ENCODE measurements around the gene INO80D. TPM values are rescaled to one million over a fixed set of nuclear protein-coding genes. Genes with fewer than 3 reads are reported as not detected.
"Not testable (repeated sequence)": the region's sequence is repeated elsewhere in the genome, so short reads cannot be mapped to it uniquely, and the experiment has no call there.

The INO80D gene, protein sequence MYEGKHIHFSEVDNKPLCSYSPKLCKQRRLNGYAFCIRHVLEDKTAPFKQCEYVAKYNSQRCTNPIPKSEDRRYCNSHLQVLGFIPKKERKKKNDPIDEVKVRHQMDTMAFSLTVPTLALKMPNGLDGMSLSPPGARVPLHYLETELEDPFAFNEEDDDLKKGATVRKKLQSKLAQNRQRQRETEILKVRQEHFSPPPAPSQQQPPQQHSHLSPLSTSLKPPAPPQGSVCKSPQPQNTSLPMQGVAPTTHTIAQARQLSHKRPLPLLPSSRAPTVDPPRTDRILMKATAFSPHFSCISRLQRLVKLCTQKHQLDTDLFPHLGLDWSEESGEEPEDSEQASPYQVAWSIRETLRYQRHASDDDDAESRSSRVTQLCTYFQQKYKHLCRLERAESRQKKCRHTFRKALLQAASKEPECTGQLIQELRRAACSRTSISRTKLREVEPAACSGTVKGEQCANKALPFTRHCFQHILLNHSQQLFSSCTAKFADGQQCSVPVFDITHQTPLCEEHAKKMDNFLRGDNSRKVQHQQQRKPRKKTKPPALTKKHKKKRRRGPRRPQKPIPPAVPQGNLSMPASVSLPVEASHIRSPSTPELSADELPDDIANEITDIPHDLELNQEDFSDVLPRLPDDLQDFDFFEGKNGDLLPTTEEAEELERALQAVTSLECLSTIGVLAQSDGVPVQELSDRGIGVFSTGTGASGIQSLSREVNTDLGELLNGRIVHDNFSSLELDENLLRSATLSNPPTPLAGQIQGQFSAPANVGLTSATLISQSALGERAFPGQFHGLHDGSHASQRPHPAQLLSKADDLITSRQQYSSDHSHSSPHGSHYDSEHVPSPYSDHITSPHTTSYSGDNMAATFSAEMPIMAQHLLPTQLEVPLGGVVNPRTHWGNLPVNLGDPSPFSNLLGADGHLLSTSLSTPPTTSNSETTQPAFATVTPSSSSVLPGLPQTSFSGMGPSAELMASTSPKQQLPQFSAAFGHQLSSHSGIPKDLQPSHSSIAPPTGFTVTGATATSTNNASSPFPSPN
- 11.8 TPM for total RNA-seq
- long read RNA-seq = 0 reads

DNA sequence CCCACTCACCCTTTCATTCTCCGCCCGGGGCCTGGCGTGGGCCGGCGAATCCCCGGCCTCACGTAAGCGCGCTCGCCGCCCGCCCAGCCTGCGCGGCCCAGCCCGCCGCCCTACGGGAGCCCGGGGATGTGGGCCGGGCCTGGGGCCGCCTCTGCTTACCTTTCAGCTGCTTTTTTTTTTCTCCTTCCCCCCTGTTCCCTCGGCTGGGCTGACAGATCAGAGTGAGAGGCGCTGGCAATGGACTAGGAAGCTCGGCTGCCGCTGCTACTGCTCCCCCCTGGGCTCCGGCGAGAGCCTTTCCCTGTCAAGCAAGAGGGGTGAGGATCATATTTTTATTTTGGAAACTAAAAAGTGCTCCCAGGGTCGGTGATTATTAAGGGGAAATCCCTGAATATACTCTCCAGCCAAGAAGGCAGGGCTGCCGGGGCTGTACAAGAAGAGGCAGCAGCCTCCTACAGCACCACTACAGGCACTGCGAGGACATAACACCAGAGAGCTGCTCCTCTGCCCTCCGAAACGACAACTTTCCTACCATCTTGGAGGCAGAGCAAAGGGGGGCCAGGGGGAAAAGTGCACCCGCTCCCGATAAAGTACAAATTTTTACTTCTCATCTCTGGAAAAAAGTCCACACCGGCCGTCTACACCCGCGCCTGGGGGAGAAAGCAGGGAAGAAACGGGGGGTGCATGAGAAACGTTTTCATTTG is at the start of gene INO80D:
INO80D (minus strand) TSS at position 433 of the 704 bp plus-strand sequence. CDS start 23,158 bp downstream, outside the sequence.
- ATAC-seq (ENCODE audit: poor library complexity) (peak; percentile 86), DNase-seq (peak; percentile 83)
- intact Hi-C loops (cut with DNase I) = no loop called here

GRCh38 chr2:206127656-206128055 is 41.7 kb upstream of the INO80D start:
- ATAC-seq (ENCODE audit: poor library complexity) = no peak
- DNase-seq = no peak
- intact Hi-C loops (cut with DNase I) = no loop called here

DNA sequence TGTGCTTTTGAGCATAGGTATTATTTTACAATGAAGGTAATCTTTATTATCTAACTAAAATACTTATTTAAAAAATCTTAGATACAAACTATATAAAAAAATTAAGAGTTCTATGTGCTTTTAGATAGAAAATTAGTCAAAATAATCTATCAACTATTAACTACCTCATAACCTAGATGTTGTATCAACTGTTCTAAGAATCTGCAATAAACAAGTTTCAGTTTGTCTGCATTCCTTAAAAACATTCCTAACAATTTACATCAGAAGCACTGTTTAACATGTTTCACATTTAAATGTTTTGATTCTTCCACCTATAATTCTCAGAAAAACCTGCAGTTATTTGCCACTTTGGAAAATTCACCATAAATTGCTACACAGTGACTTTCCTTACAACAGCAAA is 39.9 kb upstream of the INO80D start:
- intact Hi-C loops (cut with DNase I) = no loop called here
- DNase-seq (no peak), ATAC-seq (ENCODE audit: poor library complexity) (no peak)

DNA sequence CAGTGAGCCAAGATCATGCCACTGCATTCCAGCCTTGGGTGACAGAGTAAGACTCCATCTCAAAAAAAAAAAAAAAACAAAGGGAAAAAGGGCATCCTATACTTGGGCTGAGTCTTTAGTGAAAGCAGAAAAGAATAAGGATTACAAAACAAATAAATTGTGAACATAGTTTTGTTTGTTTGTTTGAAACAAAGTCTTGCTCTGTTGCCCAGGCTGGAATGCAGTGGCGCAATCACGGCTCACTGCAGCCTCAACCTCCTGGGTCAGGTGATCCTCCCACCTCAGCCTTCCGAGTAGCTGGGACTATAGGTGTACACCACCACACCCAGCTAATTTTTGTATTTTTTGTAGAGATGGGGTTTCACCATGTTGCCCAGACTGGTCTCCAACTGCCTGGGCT is 36.6 kb upstream of the INO80D start:
- intact Hi-C loops (cut with DNase I); ATAC-seq (ENCODE audit: poor library complexity); DNase-seq: not testable (repeated sequence)

DNA sequence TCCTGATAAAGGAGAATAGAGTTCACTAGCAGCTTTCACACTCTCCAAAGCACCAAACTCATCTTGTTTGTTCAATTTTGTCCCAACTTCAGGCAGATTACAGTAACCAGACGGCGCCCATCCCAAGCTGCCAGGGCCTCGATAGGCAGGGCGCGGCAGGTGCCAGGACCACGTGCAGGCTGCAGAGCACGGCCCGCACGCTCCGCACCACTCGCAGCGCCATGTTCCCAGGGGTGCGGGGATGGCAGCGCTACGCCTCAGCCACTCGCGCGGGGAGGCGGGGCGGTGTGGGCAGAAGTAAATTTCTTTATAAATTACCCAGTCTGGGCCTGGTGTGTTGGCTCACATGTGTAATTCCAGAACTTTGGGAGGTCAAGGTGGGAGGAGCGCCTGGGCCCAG is 30.3 kb upstream of the INO80D start:
- DNase-seq (no peak), ATAC-seq (ENCODE audit: poor library complexity) (no peak)
- intact Hi-C loops (cut with DNase I) = no loop called here

GRCh38 chr2:206115026-206115578 is 29.1 kb upstream of the INO80D start:
- intact Hi-C loops (cut with DNase I) = no loop called here
- ATAC-seq (ENCODE audit: poor library complexity) = no peak

GRCh38 chr2:206112846-206113547 is 27.0 kb upstream of the INO80D start:
- no peak for DNase-seq
- intact Hi-C loops (cut with DNase I) = no loop called here
- no peak for ATAC-seq (ENCODE audit: poor library complexity)

More at GRCh38 chr2:206115026-206115578, 29.1 kb upstream of the INO80D start:
- no peak for DNase-seq

DNA sequence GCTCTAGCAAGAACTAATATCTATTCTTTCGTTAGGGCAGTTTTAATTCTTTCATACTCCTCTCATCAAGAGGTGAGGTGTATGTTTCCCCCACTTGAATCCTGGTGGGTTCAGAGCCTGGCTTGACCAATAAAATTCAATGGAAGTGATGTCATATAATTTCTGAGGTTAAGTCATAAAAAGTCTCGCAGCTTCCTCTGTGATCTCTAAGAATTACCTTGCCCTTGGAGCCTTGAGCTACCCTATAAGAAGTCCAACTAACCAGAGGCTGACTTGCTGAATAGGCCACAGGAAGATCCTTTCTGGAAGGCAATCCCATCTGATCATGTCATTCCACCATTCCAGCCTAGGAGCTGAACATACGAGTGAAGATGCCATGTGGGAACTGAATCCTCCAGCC is 26.1 kb upstream of the INO80D start:
- DNase-seq (no peak), ATAC-seq (ENCODE audit: poor library complexity) (no peak)
- intact Hi-C loops (cut with DNase I) = no loop called here

DNA sequence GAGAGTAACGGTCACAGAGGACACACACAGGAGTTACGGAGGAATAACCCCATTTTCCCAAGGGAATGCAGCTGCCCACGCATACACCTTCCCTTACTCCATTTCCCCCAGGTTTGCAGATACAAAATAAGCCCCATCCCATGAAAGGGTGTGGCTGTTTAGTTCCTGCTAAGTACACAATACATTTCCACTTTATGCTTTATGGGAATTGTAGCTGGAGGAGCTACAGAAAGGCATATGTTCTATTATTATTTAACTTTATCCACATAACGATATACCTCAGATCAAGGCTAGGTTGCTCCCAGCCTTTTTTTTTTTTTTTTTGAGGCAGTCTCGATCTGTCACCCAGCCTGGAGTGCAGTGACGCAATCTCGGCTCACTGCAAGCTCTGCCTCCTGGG is 22.7 kb upstream of the INO80D start:
- ATAC-seq (ENCODE audit: poor library complexity) (no peak), DNase-seq (no peak)
- intact Hi-C loops (cut with DNase I) = no loop called here

DNA sequence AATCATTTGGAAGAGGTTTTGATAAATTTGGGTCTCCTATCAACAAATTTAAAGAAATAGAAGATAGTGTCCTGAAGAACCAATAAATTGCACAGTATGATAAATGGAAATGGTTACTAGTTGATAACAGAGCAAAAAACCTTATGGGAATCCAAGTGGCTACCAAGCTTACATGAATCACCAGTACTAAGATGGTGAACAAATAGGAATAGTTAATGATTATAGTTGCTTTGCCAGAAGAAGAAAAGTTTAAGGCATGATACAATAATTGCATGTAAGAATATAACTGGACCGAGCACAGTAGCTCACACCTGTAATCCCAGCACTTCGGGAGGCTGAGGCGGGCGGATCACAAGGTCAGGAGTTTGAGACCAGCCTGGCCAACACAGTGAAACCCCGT is 19.6 kb upstream of the INO80D start:
- intact Hi-C loops (cut with DNase I) = no loop called here

GRCh38 chr2:206105038-206105437 is 19.1 kb upstream of the INO80D start:
- intact Hi-C loops (cut with DNase I) = no loop called here
- ATAC-seq (ENCODE audit: poor library complexity) = no peak

More for the DNA sequence above, 19.6 kb upstream of the INO80D start:
- no peak for DNase-seq
- ATAC-seq (ENCODE audit: poor library complexity) = no peak

GRCh38 chr2:206098872-206099271 is 12.9 kb upstream of the INO80D start:
- intact Hi-C loops (cut with DNase I); ATAC-seq (ENCODE audit: poor library complexity): not testable (repeated sequence)
- peak; percentile 77 for DNase-seq

More at GRCh38 chr2:206105038-206105437, 19.1 kb upstream of the INO80D start:
- no peak for DNase-seq

DNA sequence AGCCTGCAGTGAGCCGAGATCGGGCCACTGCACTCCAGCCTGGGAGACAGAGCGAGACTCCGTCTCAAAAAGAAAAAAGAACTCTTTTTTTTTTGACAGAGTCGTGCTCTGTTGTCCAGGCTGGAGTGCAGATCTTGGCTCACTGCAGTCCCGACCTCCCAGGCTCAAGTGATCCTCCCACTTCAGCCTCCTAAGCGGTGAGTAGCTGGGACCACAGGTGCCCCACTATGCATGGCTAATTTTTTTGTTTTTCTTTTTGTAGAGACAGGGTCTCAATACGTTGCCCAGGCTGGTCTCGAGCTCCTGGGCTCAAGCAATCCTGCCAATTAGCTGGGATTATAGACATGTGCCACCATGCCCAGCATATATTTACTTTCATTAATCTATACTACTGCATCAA is 12.5 kb upstream of the INO80D start:
- ATAC-seq (ENCODE audit: poor library complexity) (no peak), DNase-seq (no peak)
- intact Hi-C loops (cut with DNase I) = no loop called here

DNA sequence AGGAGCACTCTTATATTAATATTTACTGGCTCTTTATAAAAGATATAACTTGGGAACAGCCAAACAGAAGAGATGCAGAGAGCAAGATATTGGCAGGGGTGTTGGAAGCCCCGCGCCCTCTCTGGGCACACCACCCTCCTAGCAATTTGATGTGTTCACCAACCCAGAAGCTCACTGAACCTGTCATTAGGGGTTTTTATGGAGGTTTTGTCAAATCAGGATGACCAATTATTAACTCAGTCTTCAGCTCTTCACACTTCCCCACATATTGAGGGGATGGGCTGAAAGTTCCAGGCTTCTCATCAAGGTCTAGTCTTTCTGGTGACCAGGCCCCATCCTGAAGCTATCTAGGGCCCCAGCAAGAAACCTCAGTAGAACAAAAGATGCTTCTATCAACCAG is 10.9 kb upstream of the INO80D start:
- ATAC-seq (ENCODE audit: poor library complexity) (no peak), DNase-seq (no peak)
- intact Hi-C loops (cut with DNase I) = no loop called here

DNA sequence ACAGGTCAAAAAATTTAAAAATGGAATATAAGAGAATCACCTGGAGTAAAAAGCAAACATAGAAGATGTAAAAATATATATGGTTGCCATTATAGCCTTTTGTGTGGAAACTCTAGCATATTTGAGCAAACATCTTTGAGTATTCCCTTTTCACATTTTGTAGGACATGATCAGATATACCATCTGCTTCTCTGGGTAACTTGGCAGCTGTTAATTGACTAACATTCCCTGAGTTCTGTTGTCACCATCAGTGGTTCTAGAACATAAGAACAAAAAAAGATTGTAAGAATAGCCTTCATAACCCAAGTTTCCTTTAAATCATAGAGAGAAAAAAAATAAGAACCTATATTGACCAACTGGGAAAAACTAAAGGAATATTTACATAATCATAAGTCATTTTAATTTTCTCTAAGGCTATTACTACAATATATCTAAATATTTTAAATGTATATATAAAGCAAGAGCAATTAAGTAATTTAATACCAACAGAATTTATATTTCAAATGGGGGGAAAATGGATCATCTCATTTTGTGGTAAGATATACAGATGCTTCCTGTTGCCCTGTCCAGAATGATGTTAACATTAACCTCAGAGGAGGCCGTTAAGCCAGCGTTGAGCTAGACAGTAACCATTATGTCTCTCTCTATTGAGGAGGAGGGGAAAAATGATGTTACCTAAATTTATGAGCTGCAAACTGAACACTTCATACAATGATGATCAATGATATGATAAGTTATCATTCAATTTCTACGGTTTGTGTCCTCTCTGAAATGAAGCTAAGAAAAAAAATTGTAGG is 9.8 kb upstream of the INO80D start:
- intact Hi-C loops (cut with DNase I) = no loop called here
- no peak for ATAC-seq (ENCODE audit: poor library complexity)
- no peak for DNase-seq

DNA sequence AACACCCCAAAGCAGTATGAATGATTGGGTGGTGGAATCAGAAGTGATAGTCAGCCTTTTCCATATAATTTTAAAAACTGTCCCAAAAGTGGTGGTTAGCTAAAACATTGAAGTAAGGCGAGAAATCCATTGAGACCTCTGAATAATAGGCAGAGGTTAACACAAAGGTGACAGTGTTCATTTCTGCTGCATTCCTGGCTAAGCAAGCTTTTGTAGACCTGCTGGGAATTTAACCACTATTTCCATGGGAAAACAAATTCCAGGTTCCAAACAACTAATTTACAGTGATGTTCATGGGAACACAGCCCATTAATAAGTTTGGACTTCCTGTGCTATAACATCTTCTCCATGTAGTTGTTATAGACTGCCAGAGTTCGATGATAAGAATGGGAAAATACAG is 6.3 kb upstream of the INO80D start:
- ATAC-seq (ENCODE audit: poor library complexity) (no peak), DNase-seq (no peak)
- intact Hi-C loops (cut with DNase I) = no loop called here

GRCh38 chr2:206088248-206088647 is 2.3 kb upstream of the INO80D start:
- ATAC-seq (ENCODE audit: poor library complexity) = no peak

More at GRCh38 chr2:206088248-206088647, 2.3 kb upstream of the INO80D start:
- DNase-seq = no peak
- intact Hi-C loops (cut with DNase I) = no loop called here

Measured in Right ventricle myocardium superior (tissue), 1 donor.